Neural cell (in vitro differentiated cells): ENCODE results near the gene FARP1. TPM values are rescaled to one million over a fixed set of nuclear protein-coding genes. Genes with fewer than 3 reads are reported as not detected.

Experiments used
- H2AFZ ChIP-seq: fragments of 200-600, 300-800 bp; sonication (generic), shearing (Covaris generic); 2 replicates; pipeline ENCODE4 v1.6.0; 2014; ENCODE audit warnings: low read depth, mild to moderate bottlenecking, antibody characterized with exemption, low read length, moderate library complexity
- H3F3A ChIP-seq: fragments of 200-600 bp; shearing (Covaris generic); 2 replicates; pipeline ENCODE4 v1.6.1; 2016; ENCODE audit warnings: mild to moderate bottlenecking, moderate library complexity, mixed read lengths, antibody characterized with exemption, low read length; ENCODE audit not compliant: insufficient read depth, poor library complexity, severe bottlenecking
- H3K27ac ChIP-seq: fragments of 200-600, 300-800 bp; sonication (generic), shearing (Covaris generic); 2 replicates; pipeline ENCODE4 v1.5.1; 2014; ENCODE audit warnings: mild to moderate bottlenecking, low read length, moderate library complexity
- H3K27me3 ChIP-seq: fragments of 300-800, 200-600 bp; sonication (generic), shearing (Covaris generic); 2 replicates; pipeline ENCODE4 v1.6.0; 2014; ENCODE audit warnings: mild to moderate bottlenecking, low read depth, low read length, moderate library complexity; ENCODE audit not compliant: insufficient read depth
- H3K36me3 ChIP-seq: fragments of 300-800, 200-600 bp; sonication (generic), shearing (Covaris generic); 2 replicates; pipeline ENCODE4 v1.5.1; 2014; ENCODE audit warnings: mild to moderate bottlenecking, antibody characterized with exemption, low read length, moderate library complexity; ENCODE audit not compliant: insufficient read depth
- H3K4me2 ChIP-seq: fragments of 300-800, 200-600 bp; sonication (generic), shearing (Covaris generic); 2 replicates; pipeline ENCODE4 v1.6.0; 2014; ENCODE audit warnings: mild to moderate bottlenecking, low read length
- H3K4me3 ChIP-seq: fragments of 300-800, 200-600 bp; sonication (generic), shearing (Covaris generic); 2 replicates; pipeline ENCODE4 v1.5.1; 2014; ENCODE audit warnings: mild to moderate bottlenecking, low read length, moderate library complexity
- H3K79me2 ChIP-seq: fragments of 200-600 bp; shearing (Covaris generic); replicated peaks from 2 replicates; pipeline ENCODE4 v1.6.0; 2014; ENCODE audit warnings: mild to moderate bottlenecking, low read length, moderate library complexity; ENCODE audit not compliant: insufficient read depth
- H3K9ac ChIP-seq: fragments of 300-800, 200-600 bp; sonication (generic), shearing (Covaris generic); 2 replicates; pipeline ENCODE4 v1.6.1; 2016; ENCODE audit warnings: mild to moderate bottlenecking, low read length, mixed read lengths
- H3K9me2 ChIP-seq: fragments of 200-600 bp; shearing (Covaris generic); 2 replicates; pipeline ENCODE4 v1.6.1; 2016; ENCODE audit warnings: mild to moderate bottlenecking, low read length, mixed read lengths; ENCODE audit not compliant: insufficient read depth
- H3K9me3 ChIP-seq: fragments of 200-600, 300-800 bp; sonication (generic), shearing (Covaris generic); 2 replicates; pipeline ENCODE4 v1.6.1; 2016; ENCODE audit warnings: mild to moderate bottlenecking, mixed run types, low read length, moderate library complexity, mixed read lengths
- H4K20me1 ChIP-seq: fragments of 200-600 bp; shearing (Covaris generic); 2 replicates; pipeline ENCODE4 v1.6.1; 2016; ENCODE audit warnings: mild to moderate bottlenecking, mixed run types; ENCODE audit not compliant: insufficient read depth
- EP300 ChIP-seq: fragments of 450-650 bp; conservative IDR thresholded peaks from 2 replicates; pipeline ENCODE4 v1.6.1; 2014; ENCODE audit warnings: antibody characterized with exemption, mild to moderate bottlenecking, moderate library complexity; ENCODE audit not compliant: poor library complexity, severe bottlenecking
- EZH2 ChIP-seq: fragments of 200-600, 300-800 bp; shearing (Covaris generic), sonication (generic); IDR thresholded peaks from 2 replicates; pipeline ENCODE4 v1.6.1; 2014; ENCODE audit warnings: antibody characterized with exemption, low read length, borderline replicate concordance, mild to moderate bottlenecking; ENCODE audit not compliant: insufficient read depth, poor library complexity, severe bottlenecking
- MXI1 ChIP-seq: fragments of 450-650 bp; conservative IDR thresholded peaks from 2 replicates; pipeline ENCODE4 v1.6.1; 2014; ENCODE audit warnings: antibody characterized with exemption, mild to moderate bottlenecking; ENCODE audit not compliant: poor library complexity, severe bottlenecking
- POLR2AphosphoS5 ChIP-seq: IDR thresholded peaks from 2 replicates; pipeline ENCODE4 v1.6.1; 2012
- RAD21 ChIP-seq: fragments of 450-650 bp; conservative IDR thresholded peaks from 2 replicates; pipeline ENCODE4 v1.6.1; 2014; ENCODE audit warnings: antibody characterized with exemption, mild to moderate bottlenecking, moderate library complexity
- SMC3 ChIP-seq: fragments of 450-650 bp; conservative IDR thresholded peaks from 2 replicates; pipeline ENCODE4 v1.6.1; 2014; ENCODE audit warnings: antibody characterized with exemption, mild to moderate bottlenecking, moderate library complexity; ENCODE audit not compliant: poor library complexity
- TAF1 ChIP-seq: IDR thresholded peaks from 2 replicates; pipeline ENCODE4 v1.6.1; 2012; ENCODE audit warnings: low read depth
- polyA plus RNA-seq: library from polyadenylated mRNA; depleted of rRNA; stranded (reverse); fragments of >200 nt; gene quantifications from 2 replicates; pipeline ENCODE4 v1.2.3, GENCODE V29; 2014
- TF ChIP-seq, protein P1 (sequence below): IDR thresholded peaks from 2 replicates; pipeline ENCODE4 v1.6.1; 2012; ENCODE audit warnings: borderline replicate concordance
- TF ChIP-seq, protein P2 (sequence below): fragments of 450-650 bp; IDR thresholded peaks from 2 replicates; pipeline ENCODE4 v1.5.1; 2014; ENCODE audit warnings: antibody characterized with exemption, mild to moderate bottlenecking, moderate library complexity; ENCODE audit not compliant: poor library complexity, severe bottlenecking

The FARP1 gene
- polyA plus RNA-seq, 1 donor from 2014 or later = 19.7 TPM

- H3K9ac ChIP-seq = peak overlapping the region; percentile 85
Observed at GRCh38 chr13:98143157-98143553, 261 bp downstream of the FARP1 start.

DNA sequence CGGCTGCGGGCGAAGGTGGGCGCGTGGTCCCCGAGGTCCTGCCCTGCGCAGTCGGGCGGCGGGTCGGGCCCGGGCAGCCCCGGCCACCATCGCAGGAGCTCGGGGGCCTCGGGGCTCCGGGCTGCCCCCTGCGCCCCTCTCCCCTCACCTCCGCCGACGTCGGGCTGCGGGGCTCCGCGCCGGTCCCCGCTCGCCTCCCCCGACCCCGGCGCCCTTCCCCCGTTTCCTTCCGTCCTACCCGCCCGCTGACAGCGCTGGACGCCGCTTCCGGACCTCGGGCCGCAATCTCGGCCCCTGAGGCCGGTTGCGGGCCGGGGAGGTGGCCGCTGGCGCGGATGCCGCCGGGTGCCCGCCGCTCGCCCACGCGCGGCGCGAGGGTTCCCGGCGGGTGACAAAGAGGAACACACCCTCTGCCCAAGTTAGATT lies 720 bp downstream of the FARP1 start:
- Histone ChIP-seq H3K9me2 (no peaks in the 10 kb centered on the region), H3K27ac (peak overlapping the region; percentile 60), H3K4me3 (peak overlapping the region; percentile 81), H3K27me3 (no peaks in the 10 kb centered on the region), H3K9me3 (no peaks in the 10 kb centered on the region), H2AFZ (no peak overlapping the region), H3K9ac (peak overlapping the region; percentile 85), H3K4me2 (peak overlapping the region; percentile 93), H3K36me3 (no peaks in the 10 kb centered on the region), H3K79me2 (peaks cover 52% of the 10 kb centered on the region), H3F3A (peaks cover 7% of the 10 kb centered on the region), H4K20me1 (no peaks in the 10 kb centered on the region)
- TF ChIP-seq, protein P1, sequence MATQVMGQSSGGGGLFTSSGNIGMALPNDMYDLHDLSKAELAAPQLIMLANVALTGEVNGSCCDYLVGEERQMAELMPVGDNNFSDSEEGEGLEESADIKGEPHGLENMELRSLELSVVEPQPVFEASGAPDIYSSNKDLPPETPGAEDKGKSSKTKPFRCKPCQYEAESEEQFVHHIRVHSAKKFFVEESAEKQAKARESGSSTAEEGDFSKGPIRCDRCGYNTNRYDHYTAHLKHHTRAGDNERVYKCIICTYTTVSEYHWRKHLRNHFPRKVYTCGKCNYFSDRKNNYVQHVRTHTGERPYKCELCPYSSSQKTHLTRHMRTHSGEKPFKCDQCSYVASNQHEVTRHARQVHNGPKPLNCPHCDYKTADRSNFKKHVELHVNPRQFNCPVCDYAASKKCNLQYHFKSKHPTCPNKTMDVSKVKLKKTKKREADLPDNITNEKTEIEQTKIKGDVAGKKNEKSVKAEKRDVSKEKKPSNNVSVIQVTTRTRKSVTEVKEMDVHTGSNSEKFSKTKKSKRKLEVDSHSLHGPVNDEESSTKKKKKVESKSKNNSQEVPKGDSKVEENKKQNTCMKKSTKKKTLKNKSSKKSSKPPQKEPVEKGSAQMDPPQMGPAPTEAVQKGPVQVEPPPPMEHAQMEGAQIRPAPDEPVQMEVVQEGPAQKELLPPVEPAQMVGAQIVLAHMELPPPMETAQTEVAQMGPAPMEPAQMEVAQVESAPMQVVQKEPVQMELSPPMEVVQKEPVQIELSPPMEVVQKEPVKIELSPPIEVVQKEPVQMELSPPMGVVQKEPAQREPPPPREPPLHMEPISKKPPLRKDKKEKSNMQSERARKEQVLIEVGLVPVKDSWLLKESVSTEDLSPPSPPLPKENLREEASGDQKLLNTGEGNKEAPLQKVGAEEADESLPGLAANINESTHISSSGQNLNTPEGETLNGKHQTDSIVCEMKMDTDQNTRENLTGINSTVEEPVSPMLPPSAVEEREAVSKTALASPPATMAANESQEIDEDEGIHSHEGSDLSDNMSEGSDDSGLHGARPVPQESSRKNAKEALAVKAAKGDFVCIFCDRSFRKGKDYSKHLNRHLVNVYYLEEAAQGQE = no peak
- TF ChIP-seq, protein P2, sequence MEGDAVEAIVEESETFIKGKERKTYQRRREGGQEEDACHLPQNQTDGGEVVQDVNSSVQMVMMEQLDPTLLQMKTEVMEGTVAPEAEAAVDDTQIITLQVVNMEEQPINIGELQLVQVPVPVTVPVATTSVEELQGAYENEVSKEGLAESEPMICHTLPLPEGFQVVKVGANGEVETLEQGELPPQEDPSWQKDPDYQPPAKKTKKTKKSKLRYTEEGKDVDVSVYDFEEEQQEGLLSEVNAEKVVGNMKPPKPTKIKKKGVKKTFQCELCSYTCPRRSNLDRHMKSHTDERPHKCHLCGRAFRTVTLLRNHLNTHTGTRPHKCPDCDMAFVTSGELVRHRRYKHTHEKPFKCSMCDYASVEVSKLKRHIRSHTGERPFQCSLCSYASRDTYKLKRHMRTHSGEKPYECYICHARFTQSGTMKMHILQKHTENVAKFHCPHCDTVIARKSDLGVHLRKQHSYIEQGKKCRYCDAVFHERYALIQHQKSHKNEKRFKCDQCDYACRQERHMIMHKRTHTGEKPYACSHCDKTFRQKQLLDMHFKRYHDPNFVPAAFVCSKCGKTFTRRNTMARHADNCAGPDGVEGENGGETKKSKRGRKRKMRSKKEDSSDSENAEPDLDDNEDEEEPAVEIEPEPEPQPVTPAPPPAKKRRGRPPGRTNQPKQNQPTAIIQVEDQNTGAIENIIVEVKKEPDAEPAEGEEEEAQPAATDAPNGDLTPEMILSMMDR = no peak
- TF ChIP-seq RAD21 (no peak), MXI1 (peak; percentile 33), EP300 (no peak)

More at GRCh38 chr13:98143157-98143553, 261 bp downstream of the FARP1 start:
- TF ChIP-seq EZH2 (no peak), MXI1 (no peak), EP300 (no peak), SMC3 (no peak), POLR2AphosphoS5 (no peak), TAF1 (no peak), RAD21 (no peak)
- TF ChIP-seq, protein P2 = no peak
- TF ChIP-seq, protein P1 = no peak
- H3K36me3 ChIP-seq = no peaks in the 10 kb centered on the region
- H3K4me2 ChIP-seq = no peak overlapping the region
- H3K9me2 ChIP-seq = no peaks in the 10 kb centered on the region
- no peaks in the 10 kb centered on the region for H3K9me3 ChIP-seq
- peaks cover 7% of the 10 kb centered on the region for H3F3A ChIP-seq
- no peak overlapping the region for H2AFZ ChIP-seq
- H3K4me3 ChIP-seq = peak overlapping the region; percentile 81
- H4K20me1 ChIP-seq = no peaks in the 10 kb centered on the region
- H3K27me3 ChIP-seq = no peaks in the 10 kb centered on the region
- H3K79me2 ChIP-seq = peaks cover 48% of the 10 kb centered on the region
- H3K27ac ChIP-seq = no peak overlapping the region
